Measurements from ENCODE around the gene ABCC12. TPM values are rescaled to one million over a fixed set of nuclear protein-coding genes. Genes with fewer than 3 reads are reported as not detected.
A peak's percentile ranks its signal among the peaks of the same experiment; 100 is the strongest.

The ABCC12 gene
- total RNA-seq, 2 donors from 2014 or later, result 2.2 TPM; not detected in 1

DNA sequence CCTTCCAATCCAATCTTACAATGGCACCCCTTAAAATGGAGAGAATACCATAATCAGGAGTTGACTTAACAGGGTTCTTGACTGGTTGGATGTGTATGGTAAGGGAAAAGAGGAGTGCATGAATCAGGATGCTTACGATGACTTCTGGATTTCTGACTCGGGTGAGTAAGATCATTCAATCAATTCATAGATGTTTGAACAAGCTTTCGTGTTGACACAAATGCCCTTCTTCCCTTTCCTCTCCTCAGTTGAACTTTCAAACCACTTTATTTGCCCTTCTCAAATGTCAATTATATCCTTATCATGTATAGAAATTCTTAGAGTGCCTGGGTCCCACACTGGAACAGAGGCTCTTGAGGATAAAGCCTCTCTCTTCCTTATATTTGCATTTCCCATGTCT is 25.9 kb downstream of the ABCC12 start:
- no peaks in the 10 kb centered on the region for H3K36me3 ChIP-seq
- DNase-seq (ENCODE audit: low spot score), result no peak
- intact Hi-C loops (cut with DNase I), result no loop called here
- H3K9me3 ChIP-seq, result no peaks in the 10 kb centered on the region
- no peak overlapping the region for H3K4me3 ChIP-seq
- TF ChIP-seq POLR2AphosphoS5 (IDR thresholded peaks at IDR 0.05) (no peak), POLR2A (IDR thresholded peaks at IDR 0.05) (no peak)
- TF ChIP-seq, protein P1, sequence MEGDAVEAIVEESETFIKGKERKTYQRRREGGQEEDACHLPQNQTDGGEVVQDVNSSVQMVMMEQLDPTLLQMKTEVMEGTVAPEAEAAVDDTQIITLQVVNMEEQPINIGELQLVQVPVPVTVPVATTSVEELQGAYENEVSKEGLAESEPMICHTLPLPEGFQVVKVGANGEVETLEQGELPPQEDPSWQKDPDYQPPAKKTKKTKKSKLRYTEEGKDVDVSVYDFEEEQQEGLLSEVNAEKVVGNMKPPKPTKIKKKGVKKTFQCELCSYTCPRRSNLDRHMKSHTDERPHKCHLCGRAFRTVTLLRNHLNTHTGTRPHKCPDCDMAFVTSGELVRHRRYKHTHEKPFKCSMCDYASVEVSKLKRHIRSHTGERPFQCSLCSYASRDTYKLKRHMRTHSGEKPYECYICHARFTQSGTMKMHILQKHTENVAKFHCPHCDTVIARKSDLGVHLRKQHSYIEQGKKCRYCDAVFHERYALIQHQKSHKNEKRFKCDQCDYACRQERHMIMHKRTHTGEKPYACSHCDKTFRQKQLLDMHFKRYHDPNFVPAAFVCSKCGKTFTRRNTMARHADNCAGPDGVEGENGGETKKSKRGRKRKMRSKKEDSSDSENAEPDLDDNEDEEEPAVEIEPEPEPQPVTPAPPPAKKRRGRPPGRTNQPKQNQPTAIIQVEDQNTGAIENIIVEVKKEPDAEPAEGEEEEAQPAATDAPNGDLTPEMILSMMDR (IDR thresholded peaks at IDR 0.05), result no peak
- no peaks in the 10 kb centered on the region for H3K27me3 ChIP-seq (replicated peaks; ENCODE audit: insufficient read depth)
- 46% methylated on average over 3 of the region's 3 CpGs for WGBS
- H3K4me1 ChIP-seq (replicated peaks), result no peaks in the 10 kb centered on the region
- no peak overlapping the region for H3K27ac ChIP-seq

DNA sequence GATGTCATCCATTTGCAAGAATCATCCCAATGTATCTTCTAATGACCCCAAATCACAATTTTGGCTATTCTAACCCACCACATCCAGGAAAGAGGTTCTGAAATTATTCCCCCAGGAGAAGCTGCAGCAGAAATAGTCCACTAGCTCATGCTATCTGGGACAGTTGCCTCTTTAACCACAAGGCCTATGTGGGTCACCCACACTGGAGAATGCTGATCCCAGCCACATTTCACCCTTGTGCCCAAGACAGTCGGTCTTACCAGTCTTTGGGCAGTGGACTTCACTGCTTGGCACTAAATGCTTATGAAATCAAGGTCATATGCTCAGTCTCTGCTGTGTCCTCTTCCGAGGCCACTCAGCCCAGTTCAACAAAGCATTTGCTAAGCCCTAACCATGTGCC is 27.0 kb downstream of the ABCC12 start:
- intact Hi-C loops (cut with DNase I), result no loop called here
- Histone ChIP-seq H3K27ac (no peak overlapping the region), H3K9me3 (no peaks in the 10 kb centered on the region), H3K27me3 (replicated peaks; ENCODE audit: insufficient read depth) (no peaks in the 10 kb centered on the region), H3K4me1 (replicated peaks) (no peaks in the 10 kb centered on the region), H3K36me3 (no peaks in the 10 kb centered on the region), H3K4me3 (no peak overlapping the region)
- 79% methylated on average over 2 of the region's 2 CpGs for WGBS
- DNase-seq (ENCODE audit: low spot score), result no peak
- TF ChIP-seq POLR2AphosphoS5 (IDR thresholded peaks at IDR 0.05) (no peak), POLR2A (IDR thresholded peaks at IDR 0.05) (no peak)
- TF ChIP-seq, protein P1 (IDR thresholded peaks at IDR 0.05), result no peak

DNA sequence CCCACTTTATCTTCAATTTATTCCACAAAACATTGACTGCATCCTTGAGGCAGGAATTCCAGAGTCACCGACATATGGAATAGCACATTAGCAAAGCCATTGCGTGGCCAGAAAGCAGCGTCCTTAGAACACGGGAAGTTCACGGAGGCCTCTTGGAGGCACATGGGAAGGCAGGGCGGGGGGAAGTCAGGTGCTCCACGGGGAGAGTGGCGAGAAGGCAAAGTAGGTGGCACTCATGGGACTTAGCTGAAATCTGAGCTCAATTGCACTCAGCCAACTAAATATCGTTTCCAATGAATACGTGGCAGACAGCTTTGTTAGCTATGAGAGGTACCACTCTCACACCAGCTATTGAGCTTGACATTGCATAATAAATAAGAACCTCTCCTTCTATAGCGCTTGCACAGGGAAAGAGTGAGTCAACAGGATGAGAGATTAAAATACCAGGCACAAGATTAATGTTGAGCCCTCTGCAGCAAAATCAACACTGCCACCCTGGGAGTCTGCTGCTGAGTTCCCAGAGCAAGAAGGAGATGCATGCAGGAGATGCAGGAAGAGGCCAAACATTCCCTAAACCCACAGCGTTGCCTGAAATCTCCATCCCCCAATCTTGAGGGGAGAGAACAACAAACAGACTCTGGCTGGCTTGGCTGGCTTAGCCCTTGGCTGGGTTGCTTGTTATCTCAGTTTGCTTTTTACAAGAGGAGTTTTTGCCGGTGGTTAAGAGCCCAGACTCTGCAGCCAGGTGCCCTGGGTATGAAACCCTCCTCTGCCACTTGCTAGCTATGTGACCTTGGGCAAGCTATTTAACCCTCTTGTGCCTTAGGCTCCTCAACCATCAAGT is 28.8 kb downstream of the ABCC12 start:
- DNase-seq (ENCODE audit: low spot score), result peak; percentile 15
- 49% methylated on average over 13 of the region's 13 CpGs for WGBS

DNA sequence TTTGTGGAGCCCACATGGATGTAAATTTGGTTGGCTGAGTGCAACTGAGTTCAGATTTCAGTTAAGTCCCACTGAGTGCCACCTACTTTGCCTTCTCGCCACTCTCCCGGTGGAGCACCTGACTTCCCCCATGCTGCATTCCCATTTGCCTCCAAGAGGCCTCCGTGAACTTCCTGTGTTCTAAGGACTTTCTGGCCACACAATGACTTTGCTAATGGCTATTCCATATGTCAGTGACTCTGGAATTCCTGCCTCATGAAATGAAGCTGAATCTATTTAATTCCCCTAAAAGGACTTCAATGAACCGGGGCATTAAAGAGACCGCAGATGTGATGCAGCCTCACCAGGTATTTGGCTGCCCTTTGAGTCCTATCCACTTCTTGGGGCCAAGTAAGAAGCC is 29.9 kb downstream of the ABCC12 start:
- intact Hi-C loops (cut with DNase I), result no loop called here
- Histone ChIP-seq H3K27me3 (replicated peaks; ENCODE audit: insufficient read depth) (no peaks in the 10 kb centered on the region), H3K9me3 (no peaks in the 10 kb centered on the region), H3K27ac (no peak overlapping the region), H3K4me1 (replicated peaks) (no peaks in the 10 kb centered on the region), H3K36me3 (no peaks in the 10 kb centered on the region), H3K4me3 (no peak overlapping the region)
- 94% methylated on average over 5 of the region's 5 CpGs for WGBS
- DNase-seq (ENCODE audit: low spot score), result no peak
- TF ChIP-seq POLR2A (IDR thresholded peaks at IDR 0.05) (no peak), POLR2AphosphoS5 (IDR thresholded peaks at IDR 0.05) (no peak)
- TF ChIP-seq, protein P1 (IDR thresholded peaks at IDR 0.05), result no peak

More for the DNA sequence above, 28.8 kb downstream of the ABCC12 start:
- H3K4me3 ChIP-seq, result no peak overlapping the region
- no peaks in the 10 kb centered on the region for H3K27me3 ChIP-seq (replicated peaks; ENCODE audit: insufficient read depth)
- no peaks in the 10 kb centered on the region for H3K9me3 ChIP-seq
- intact Hi-C loops (cut with DNase I), result no loop called here
- no peaks in the 10 kb centered on the region for H3K4me1 ChIP-seq (replicated peaks)
- no peak for TF ChIP-seq POLR2A (IDR thresholded peaks at IDR 0.05)
- peak; percentile 20 for TF ChIP-seq POLR2AphosphoS5 (IDR thresholded peaks at IDR 0.05)
- H3K27ac ChIP-seq, result no peak overlapping the region
- H3K36me3 ChIP-seq, result no peaks in the 10 kb centered on the region

DNA sequence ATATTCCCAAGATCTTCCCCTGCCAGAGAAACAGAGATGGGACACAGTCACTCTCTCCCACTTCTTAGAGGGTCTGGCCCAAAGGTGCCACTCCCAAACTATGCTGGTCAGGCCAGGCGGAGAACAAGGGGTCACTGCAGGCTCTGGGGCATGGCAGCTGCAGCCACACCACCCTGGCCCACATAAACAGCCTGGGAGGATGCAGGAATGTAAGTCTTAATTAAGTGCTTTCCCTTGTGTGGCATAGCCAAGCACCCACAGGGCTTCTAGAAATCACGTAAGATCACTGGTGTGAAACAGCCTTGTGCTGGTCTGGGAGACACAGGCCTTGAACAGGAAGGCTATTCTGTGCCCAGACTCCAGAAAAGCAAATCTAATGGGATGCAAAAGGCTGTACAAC is 31.5 kb downstream of the ABCC12 start:
- no peak for TF ChIP-seq POLR2A (IDR thresholded peaks at IDR 0.05)
- TF ChIP-seq, protein P1 (IDR thresholded peaks at IDR 0.05), result no peak
- no peak for TF ChIP-seq POLR2AphosphoS5 (IDR thresholded peaks at IDR 0.05)
- Histone ChIP-seq H3K27me3 (replicated peaks; ENCODE audit: insufficient read depth) (no peaks in the 10 kb centered on the region), H3K27ac (no peak overlapping the region), H3K9me3 (no peaks in the 10 kb centered on the region), H3K36me3 (no peaks in the 10 kb centered on the region), H3K4me1 (replicated peaks) (no peaks in the 10 kb centered on the region), H3K4me3 (no peak overlapping the region)
- WGBS, result 91% methylated on average over 2 of the region's 2 CpGs
- intact Hi-C loops (cut with DNase I), result no loop called here
- DNase-seq (ENCODE audit: low spot score), result no peak

Data from prostate gland (tissue), 2 donors.